Naive thymus-derived CD4-positive, alpha-beta T cell (primary cell): ENCODE results near the gene MYLIP. TPM values are rescaled to one million over a fixed set of nuclear protein-coding genes. Genes with fewer than 3 reads are reported as not detected.

Source experiments
- ATAC-seq: fragments of 150-1000 bp; cut with Tn5 transposase; 2 replicates; pipeline ENCODE4 v1.10.0; 2021; ENCODE audit warnings: mild to moderate bottlenecking, moderate library complexity
- CTCF ChIA-PET: fragments of 350-600 bp; sonication (Branson Sonifier 250); formaldehyde crosslinking; loops from one replicate; lab custom pipeline; 2021; ENCODE audit warnings: antibody characterized with exemption; lab: Charles Lee
- POLR2A ChIA-PET: fragments of 350-600 bp; sonication (Branson Sonifier 250); formaldehyde crosslinking; loops from one replicate; lab custom pipeline; 2021; ENCODE audit warnings: antibody characterized with exemption, inconsistent platforms; lab: Charles Lee
- DNase-seq, 9 donors: peaks; one replicate each; pipeline versions ENCODE4 v3.0.0 to v3.0.0-alpha.2; 2020 to 2022; ENCODE audit warnings: mixed read lengths in 1 of 9
- H3K27ac ChIP-seq: one replicate; pipeline ENCODE4 v1.7.0; 2013; ENCODE audit warnings: mild to moderate bottlenecking, low read depth, low read length, moderate library complexity
- H3K27me3 ChIP-seq, 2 donors: one replicate each; pipeline ENCODE4 v1.7.0; 2013; ENCODE audit warnings: low read length in 2 of 2, mild to moderate bottlenecking in 2 of 2, moderate library complexity in 2 of 2; ENCODE audit not compliant: control insufficient read depth in 2 of 2, insufficient read depth in 2 of 2
- H3K36me3 ChIP-seq, 3 experiments: 1 replicate in 2 of 3; 2 replicates in 1 of 3; pipeline ENCODE4 v1.7.0; 2013; ENCODE audit warnings: low read length in 3 of 3, mild to moderate bottlenecking in 3 of 3, moderate library complexity in 1 of 3; ENCODE audit not compliant: insufficient read depth in 3 of 3, control insufficient read depth in 2 of 3
- H3K4me1 ChIP-seq, 2 donors: one replicate each; pipeline ENCODE4 v1.7.0; 2013; ENCODE audit warnings: low read length in 2 of 2, mild to moderate bottlenecking in 2 of 2, moderate library complexity in 1 of 2; ENCODE audit not compliant: control insufficient read depth in 2 of 2, insufficient read depth in 2 of 2
- H3K4me3 ChIP-seq: 2 replicates; pipeline ENCODE4 v1.7.0; 2013; ENCODE audit warnings: mild to moderate bottlenecking, low read length
- H3K9me3 ChIP-seq, 3 experiments: 1 replicate in 2 of 3; 2 replicates in 1 of 3; pipeline ENCODE4 v1.7.0; 2013; ENCODE audit warnings: low read length in 3 of 3; ENCODE audit not compliant: control insufficient read depth in 2 of 3
- H3K27ac Mint-ChIP-seq, 9 donors: one replicate each; pipeline ENCODE4 v1.8.0; 2020 to 2022; ENCODE audit warnings: mixed read lengths in 9 of 9, mild to moderate bottlenecking in 8 of 9, moderate library complexity in 5 of 9, inconsistent platforms in 2 of 9
- H3K27me3 Mint-ChIP-seq, 5 donors: one replicate each; pipeline ENCODE4 v1.8.0; 2021 to 2022; ENCODE audit warnings: mixed read lengths in 5 of 5, mild to moderate bottlenecking in 1 of 5
- H3K36me3 Mint-ChIP-seq, 5 donors: one replicate each; pipeline ENCODE4 v1.8.0; 2020 to 2022; ENCODE audit warnings: mixed read lengths in 5 of 5, mild to moderate bottlenecking in 3 of 5, inconsistent platforms in 1 of 5
- H3K4me1 Mint-ChIP-seq, 7 donors: one replicate each; pipeline ENCODE4 v1.8.0; 2020 to 2022; ENCODE audit warnings: mixed read lengths in 7 of 7, mild to moderate bottlenecking in 3 of 7, inconsistent platforms in 1 of 7
- H3K4me3 Mint-ChIP-seq, 10 donors: one replicate each; pipeline ENCODE4 v1.8.0; 2020 to 2022; ENCODE audit warnings: mild to moderate bottlenecking in 10 of 10, mixed read lengths in 10 of 10, moderate library complexity in 6 of 10, inconsistent platforms in 2 of 10
- H3K9me3 Mint-ChIP-seq, 11 donors: one replicate each; pipeline ENCODE4 v1.8.0; 2020 to 2022; ENCODE audit warnings: mixed read lengths in 11 of 11, mild to moderate bottlenecking in 4 of 11, inconsistent platforms in 1 of 11, moderate library complexity in 1 of 11
- intact Hi-C, 2 donors: fragments of 100-400 bp; cut with micrococcal nuclease; formaldehyde crosslinking; loops; one replicate each; pipeline ENCODE4 v1.15.1; 2023
- polyA plus RNA-seq, 2 donors: library from polyadenylated mRNA; unstranded; fragments of 300-500 nt; fragmentation: Illumina TruSeq; gene quantifications; one replicate each; pipeline ENCODE4 v1.2.3, GENCODE V29; 2021
- total RNA-seq, 6 experiments: library from RNA in 5 of 6; stranded (reverse) in 5 of 6; gene quantifications; 1 replicate in 5 of 6; 2 replicates in 1 of 6; pipeline ENCODE4 v1.2.3 and lab custom pipeline; 2021 to 2026

The MYLIP gene
- total and polyA plus RNA-seq, 7 experiments from 2014 or later = 17.8 to 215 (median 70.1) TPM

DNA sequence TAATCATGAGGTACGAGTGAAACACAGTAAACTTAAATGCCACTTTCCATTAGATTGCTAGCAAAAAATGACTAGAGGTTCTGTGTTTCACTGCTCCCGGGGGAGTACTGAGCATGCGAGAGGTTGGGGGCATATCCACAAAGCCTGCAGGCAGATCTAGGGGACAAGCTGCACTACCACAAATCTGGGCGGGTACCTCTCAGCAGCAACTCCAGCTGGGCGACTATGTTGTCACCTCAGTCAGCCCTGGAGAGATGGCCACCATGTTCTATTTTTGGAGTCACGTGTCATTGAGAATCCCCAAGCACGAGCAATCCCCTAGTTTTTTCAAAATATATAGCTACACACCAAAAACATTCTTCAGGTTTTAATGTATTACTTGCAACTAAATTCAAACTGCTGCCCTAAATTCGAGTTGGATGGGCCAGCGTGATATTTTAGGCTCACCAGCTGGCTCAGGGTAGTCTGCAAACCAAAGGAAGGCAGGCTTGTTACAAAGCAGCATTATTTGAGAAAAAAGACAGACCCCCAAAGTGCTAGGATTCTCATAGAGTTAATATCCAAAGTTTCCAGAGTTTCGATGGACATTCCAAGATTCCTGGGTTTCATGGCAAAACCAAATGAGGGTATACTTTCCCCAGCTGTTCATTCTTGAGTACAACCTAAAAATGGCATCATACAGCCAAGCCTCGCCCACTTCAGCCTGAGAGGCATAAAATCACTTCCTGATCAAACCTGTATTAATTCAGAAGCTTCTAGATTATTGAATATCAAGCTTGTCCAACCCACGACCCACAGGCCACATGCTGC lies 24.1 kb upstream of the MYLIP start:
- no peak overlapping the region for H3K27ac Mint-ChIP-seq
- H3K36me3 ChIP-seq = no peaks in the 10 kb centered on the region
- POLR2A ChIA-PET = no interaction called here
- no peak overlapping the region for H3K4me3 ChIP-seq
- CTCF ChIA-PET = no interaction called here
- no peaks in the 10 kb centered on the region for H3K27me3 ChIP-seq
- intact Hi-C loops = no loop called here
- H3K9me3 ChIP-seq = no peaks in the 10 kb centered on the region
- H3K27ac ChIP-seq = no peak overlapping the region
- H3K4me3 Mint-ChIP-seq = no peak overlapping the region
- no peaks in the 10 kb centered on the region for H3K4me1 ChIP-seq
- DNase-seq = no peak
- H3K27me3 Mint-ChIP-seq = no peaks in the 10 kb centered on the region
- peaks cover 0 to 4% (median 2%) of the 10 kb centered on the region in 5 donors for H3K36me3 Mint-ChIP-seq
- no peaks in the 10 kb centered on the region for H3K4me1 Mint-ChIP-seq
- ATAC-seq = no peak
- peaks cover 0 to 16% (median 6%) of the 10 kb centered on the region in 11 donors for H3K9me3 Mint-ChIP-seq

DNA sequence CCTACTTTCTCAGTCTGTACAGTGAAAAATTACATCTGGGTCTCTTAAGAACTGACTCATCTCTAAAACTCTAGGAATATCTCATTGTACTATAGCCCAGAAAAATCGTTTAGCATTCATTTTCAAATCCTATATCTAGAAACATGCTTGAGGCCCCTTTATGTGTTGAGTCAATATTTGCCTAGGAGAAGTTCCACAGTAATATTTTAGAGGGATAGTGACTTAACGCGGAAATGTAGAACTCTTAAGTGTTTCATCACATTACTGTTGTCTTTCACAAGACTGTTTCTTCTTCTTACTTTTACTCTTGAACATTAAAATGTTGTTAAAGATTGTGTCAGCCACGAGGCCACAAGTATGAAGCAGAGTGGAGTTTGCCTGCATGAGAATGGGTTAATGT lies 23.0 kb upstream of the MYLIP start:
- Mint-ChIP-seq H3K4me1 (peaks cover 0 to 2% (median 0%) of the 10 kb centered on the region in 7 donors), H3K27ac (no peak overlapping the region), H3K4me3 (no peak overlapping the region), H3K9me3 (peaks cover 0 to 7% (median 2%) of the 10 kb centered on the region in 11 donors), H3K27me3 (no peaks in the 10 kb centered on the region), H3K36me3 (peaks cover 0 to under 1% (median 0%) of the 10 kb centered on the region in 5 donors)
- Histone ChIP-seq H3K27ac (no peak overlapping the region), H3K27me3 (no peaks in the 10 kb centered on the region), H3K4me3 (no peak overlapping the region), H3K4me1 (no peaks in the 10 kb centered on the region), H3K9me3 (no peaks in the 10 kb centered on the region), H3K36me3 (no peaks in the 10 kb centered on the region)
- intact Hi-C loops = no loop called here
- DNase-seq (no peak), ATAC-seq (no peak)
- ChIA-PET POLR2A (no interaction called here), CTCF (no interaction called here)

DNA sequence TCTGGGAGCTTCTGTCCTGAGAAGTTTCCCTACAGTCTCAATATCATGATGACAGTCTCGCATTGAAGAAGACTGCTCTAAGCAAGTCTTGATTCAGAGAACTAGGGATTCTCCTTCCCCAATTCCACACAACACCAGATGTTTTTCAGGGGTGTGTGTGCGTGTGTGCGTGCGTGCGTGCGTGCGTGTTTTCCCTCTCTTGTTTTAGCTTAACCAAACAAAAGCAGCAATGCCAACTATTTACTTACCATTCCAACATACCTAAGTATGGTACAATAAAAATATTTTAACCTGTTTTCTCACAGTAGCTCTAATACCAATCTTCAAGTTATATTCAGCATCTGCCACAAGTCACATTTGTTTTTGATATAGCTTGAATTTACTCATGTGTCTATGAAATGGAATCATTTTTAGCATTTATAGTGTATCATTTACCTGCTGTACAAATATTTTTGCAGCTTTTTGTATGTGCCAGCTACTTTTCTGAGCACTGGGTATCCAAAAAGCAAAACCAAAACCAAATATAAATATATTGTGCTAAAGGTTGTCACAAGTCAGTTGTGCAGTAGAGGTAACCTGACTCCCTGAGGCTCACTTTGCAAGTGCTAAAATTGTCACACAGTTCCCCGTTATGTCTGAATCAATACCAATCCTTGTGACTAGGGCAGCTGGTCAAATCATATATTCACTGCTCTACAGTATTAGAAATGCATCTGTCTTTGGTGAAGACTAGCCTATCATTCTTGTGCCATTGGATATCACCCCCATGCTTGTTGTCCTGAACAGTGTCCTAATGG lies 21.7 kb upstream of the MYLIP start:
- intact Hi-C loops = no loop called here
- no peak for ATAC-seq
- CTCF ChIA-PET = no interaction called here
- no peak overlapping the region for H3K27ac ChIP-seq
- no peaks in the 10 kb centered on the region for H3K9me3 ChIP-seq
- Mint-ChIP-seq H3K4me1 (peaks cover 0 to 3% (median 0%) of the 10 kb centered on the region in 7 donors), H3K27ac (no peak overlapping the region), H3K27me3 (no peaks in the 10 kb centered on the region), H3K9me3 (peaks cover 0 to 1% (median 0%) of the 10 kb centered on the region in 11 donors), H3K4me3 (no peak overlapping the region), H3K36me3 (no peaks in the 10 kb centered on the region)
- POLR2A ChIA-PET = interaction anchor here (1.4 kb wide), 1 partner anchor 22 kb away, joined by 4 read pairs; the partner anchor contains the start of gene MYLIP
- H3K27me3 ChIP-seq = no peaks in the 10 kb centered on the region
- no peaks in the 10 kb centered on the region for H3K36me3 ChIP-seq
- no peak for DNase-seq
- H3K4me3 ChIP-seq = no peak overlapping the region
- no peaks in the 10 kb centered on the region for H3K4me1 ChIP-seq

DNA sequence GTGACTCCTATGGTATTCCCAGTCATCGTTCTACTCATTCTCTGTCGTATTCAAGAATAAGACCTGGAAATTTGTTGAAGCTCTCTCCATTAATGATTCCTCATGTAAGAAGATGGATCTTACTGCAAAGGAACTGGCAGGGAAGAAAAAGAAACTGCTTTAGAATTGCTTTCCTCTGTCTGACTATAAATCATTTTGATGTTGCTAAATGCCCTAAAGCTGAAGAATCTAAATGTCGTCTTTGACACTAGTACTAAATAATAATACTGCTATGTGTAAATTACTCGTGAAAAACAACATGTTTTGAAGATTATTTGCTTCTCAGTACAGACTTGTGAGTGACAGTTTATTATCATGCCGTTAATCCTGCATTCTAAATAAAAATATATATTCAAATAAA lies 20.5 kb upstream of the MYLIP start:
- CTCF ChIA-PET = no interaction called here
- H3K4me3 Mint-ChIP-seq = no peak overlapping the region
- Histone ChIP-seq H3K4me1 (no peaks in the 10 kb centered on the region), H3K9me3 (no peaks in the 10 kb centered on the region), H3K27ac (no peak overlapping the region), H3K27me3 (no peaks in the 10 kb centered on the region), H3K36me3 (no peaks in the 10 kb centered on the region), H3K4me3 (no peak overlapping the region)
- H3K27ac Mint-ChIP-seq = no peak overlapping the region
- H3K9me3 Mint-ChIP-seq = peaks cover 0 to 1% (median 0%) of the 10 kb centered on the region in 11 donors
- peaks cover 0 to 5% (median 0%) of the 10 kb centered on the region in 5 donors for H3K27me3 Mint-ChIP-seq
- H3K4me1 Mint-ChIP-seq = peaks cover 0 to 3% (median 0%) of the 10 kb centered on the region in 7 donors
- ATAC-seq (no peak), DNase-seq (no peak)
- intact Hi-C loops = no loop called here
- POLR2A ChIA-PET = no interaction called here
- H3K36me3 Mint-ChIP-seq = no peaks in the 10 kb centered on the region

DNA sequence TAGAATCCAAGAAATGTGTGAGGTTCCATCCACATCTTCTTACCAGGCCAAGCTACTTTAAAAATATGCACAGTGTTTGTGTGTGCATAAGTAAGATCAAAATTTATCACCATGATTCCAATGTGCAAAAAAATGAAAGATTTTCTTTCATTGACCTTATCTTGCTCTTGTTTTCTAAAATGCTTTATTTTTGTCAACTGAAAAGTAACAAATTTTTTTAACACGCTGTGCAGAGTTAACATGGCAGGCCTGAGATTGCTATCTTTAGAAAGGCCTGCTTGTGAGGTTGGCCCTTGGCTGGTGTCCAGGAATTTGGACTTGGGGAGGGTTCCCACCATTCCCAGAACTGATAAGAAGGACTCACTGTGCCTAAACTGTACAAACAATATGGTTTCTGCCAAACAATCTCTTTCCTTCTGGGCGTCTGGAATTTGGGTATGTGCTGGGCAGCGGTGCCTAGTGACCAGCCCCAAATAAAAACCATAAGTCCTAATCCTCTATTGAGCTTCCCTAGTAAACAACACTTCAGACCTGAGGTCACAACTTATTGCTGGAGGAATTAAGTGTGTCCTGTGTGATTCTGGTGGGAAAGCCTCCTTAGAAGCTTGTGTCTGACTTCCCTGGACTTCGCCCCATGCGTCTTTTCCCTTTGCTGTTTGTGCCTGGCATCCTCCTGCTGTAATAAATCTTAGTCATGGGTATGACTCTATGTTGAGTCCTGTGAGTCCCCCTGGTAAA lies 19.8 kb upstream of the MYLIP start:
- ChIA-PET CTCF (no interaction called here), POLR2A (no interaction called here)
- no peak overlapping the region for H3K27ac Mint-ChIP-seq
- H3K9me3 Mint-ChIP-seq = peaks cover 0 to 1% (median 0%) of the 10 kb centered on the region in 11 donors
- no peak for ATAC-seq
- H3K4me3 ChIP-seq = no peak overlapping the region
- H3K27ac ChIP-seq = no peak overlapping the region
- no peaks in the 10 kb centered on the region for H3K9me3 ChIP-seq
- intact Hi-C loops = no loop called here
- H3K4me1 ChIP-seq = no peaks in the 10 kb centered on the region
- DNase-seq = no peak
- no peaks in the 10 kb centered on the region for H3K36me3 ChIP-seq
- H3K27me3 ChIP-seq = no peaks in the 10 kb centered on the region
- peaks cover 0 to 3% (median 0%) of the 10 kb centered on the region in 7 donors for H3K4me1 Mint-ChIP-seq
- no peaks in the 10 kb centered on the region for H3K36me3 Mint-ChIP-seq
- H3K27me3 Mint-ChIP-seq = peaks cover 0 to 10% (median 0%) of the 10 kb centered on the region in 5 donors
- no peak overlapping the region for H3K4me3 Mint-ChIP-seq

DNA sequence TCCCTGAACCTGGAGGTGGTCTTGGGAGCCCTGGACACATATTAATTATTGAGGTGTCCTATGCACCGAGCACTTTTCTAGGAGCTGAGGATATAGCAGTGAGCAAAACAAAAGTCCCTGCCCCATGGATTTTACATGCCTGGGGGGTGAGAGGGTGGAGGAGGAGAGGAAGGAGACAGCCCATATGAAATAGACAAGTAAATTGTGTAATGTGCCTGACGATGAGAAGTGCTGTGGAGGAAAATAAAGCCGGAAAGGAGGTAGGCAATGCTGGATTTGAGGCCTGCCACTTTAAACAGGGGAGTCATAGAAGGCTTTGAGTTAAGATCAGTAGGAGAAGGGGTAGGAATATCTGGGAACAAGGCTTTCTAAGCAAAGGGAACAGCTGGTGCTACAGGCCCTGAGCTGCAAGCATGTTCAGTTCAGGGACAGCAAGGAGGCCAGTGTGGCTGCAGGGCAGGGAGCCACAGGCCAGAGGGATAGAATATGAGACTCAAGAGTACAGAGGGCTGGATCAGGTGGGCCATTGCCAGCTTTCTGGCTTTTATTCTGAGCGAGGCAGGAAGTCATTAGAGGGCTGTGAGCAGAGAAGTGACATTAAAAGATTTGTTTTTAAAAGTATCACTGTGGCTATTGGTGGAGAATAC lies 19.1 kb upstream of the MYLIP start:
- H3K36me3 ChIP-seq = no peaks in the 10 kb centered on the region
- H3K4me3 ChIP-seq = no peak overlapping the region
- ATAC-seq = no peak
- H3K4me3 Mint-ChIP-seq = no peak overlapping the region
- no peaks in the 10 kb centered on the region for H3K36me3 Mint-ChIP-seq
- H3K27me3 Mint-ChIP-seq = peaks cover 0 to 14% (median 0%) of the 10 kb centered on the region in 5 donors
- H3K4me1 Mint-ChIP-seq = peaks cover 0 to 3% (median 0%) of the 10 kb centered on the region in 7 donors
- ChIA-PET CTCF (no interaction called here), POLR2A (no interaction called here)
- no peaks in the 10 kb centered on the region for H3K4me1 ChIP-seq
- H3K9me3 Mint-ChIP-seq = peaks cover 0 to 1% (median 0%) of the 10 kb centered on the region in 11 donors
- intact Hi-C loops = no loop called here
- H3K27me3 ChIP-seq = no peaks in the 10 kb centered on the region
- no peak overlapping the region for H3K27ac ChIP-seq
- H3K9me3 ChIP-seq = no peaks in the 10 kb centered on the region
- no peak for DNase-seq
- no peak overlapping the region for H3K27ac Mint-ChIP-seq
